ENCODE results near the gene DACH2.

DNA sequence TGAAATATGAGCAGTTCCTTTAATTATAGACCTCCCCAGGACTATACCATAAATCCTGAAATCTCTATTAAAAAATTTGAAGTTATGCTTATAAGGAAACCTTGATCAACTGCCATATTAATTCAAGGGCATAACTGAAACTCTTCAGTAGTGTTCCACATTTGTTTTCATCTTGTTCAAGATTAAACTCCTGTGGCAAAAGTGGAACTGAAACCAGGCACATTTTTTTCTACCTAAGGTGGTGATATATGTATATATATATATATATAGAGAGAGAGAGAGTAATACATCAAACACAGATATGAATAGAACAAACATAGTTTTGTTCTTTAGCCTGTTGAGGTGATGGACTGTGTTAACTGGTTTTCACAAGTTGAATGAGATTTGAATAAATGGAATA, 287.9 kb downstream of the DACH2 start:
- TF ChIP-seq, protein P1, sequence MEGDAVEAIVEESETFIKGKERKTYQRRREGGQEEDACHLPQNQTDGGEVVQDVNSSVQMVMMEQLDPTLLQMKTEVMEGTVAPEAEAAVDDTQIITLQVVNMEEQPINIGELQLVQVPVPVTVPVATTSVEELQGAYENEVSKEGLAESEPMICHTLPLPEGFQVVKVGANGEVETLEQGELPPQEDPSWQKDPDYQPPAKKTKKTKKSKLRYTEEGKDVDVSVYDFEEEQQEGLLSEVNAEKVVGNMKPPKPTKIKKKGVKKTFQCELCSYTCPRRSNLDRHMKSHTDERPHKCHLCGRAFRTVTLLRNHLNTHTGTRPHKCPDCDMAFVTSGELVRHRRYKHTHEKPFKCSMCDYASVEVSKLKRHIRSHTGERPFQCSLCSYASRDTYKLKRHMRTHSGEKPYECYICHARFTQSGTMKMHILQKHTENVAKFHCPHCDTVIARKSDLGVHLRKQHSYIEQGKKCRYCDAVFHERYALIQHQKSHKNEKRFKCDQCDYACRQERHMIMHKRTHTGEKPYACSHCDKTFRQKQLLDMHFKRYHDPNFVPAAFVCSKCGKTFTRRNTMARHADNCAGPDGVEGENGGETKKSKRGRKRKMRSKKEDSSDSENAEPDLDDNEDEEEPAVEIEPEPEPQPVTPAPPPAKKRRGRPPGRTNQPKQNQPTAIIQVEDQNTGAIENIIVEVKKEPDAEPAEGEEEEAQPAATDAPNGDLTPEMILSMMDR (IDR thresholded peaks at IDR 0.05), result no peak
- no peak for TF ChIP-seq POLR2A (IDR thresholded peaks at IDR 0.05)

All from prostate gland (tissue), 2 donors.